ENCODE results near the gene CDK5RAP1.

The CDK5RAP1 gene

GRCh38 chr20:33317424-33318095 lies 83.8 kb downstream of the CDK5RAP1 start:
- H3K4me3 ChIP-seq (ENCODE audit: low read length), result no peak overlapping the region
- no peak for TF ChIP-seq ZNF274 (IDR thresholded peaks at IDR 0.05; ENCODE audit: low read depth, low read length)

GRCh38 chr20:33316958-33317357 lies 84.4 kb downstream of the CDK5RAP1 start:
- no peak overlapping the region for H3K4me3 ChIP-seq (ENCODE audit: low read length)
- no peak for TF ChIP-seq ZNF274 (IDR thresholded peaks at IDR 0.05; ENCODE audit: low read depth, low read length)

DNA sequence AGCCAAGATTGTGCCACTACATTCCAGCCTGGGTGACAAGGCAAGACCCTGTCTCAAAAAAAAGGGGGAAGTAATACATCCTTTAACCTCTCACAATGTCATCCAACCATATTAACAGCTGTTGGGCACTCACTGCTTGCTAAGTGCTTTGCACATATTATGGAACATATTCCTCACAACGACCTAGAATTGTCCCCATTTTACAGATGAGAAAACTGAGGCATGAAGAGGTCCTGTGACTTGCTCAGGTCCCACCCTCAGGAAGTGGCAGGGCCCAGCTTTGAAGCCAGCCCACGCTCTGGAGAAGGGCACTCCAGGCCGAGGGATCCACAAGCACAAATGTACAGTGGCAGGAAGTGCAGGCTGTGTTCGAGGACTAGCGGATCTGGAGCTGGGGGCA lies 85.0 kb downstream of the CDK5RAP1 start:
- no peak for TF ChIP-seq ZNF274 (IDR thresholded peaks at IDR 0.05; ENCODE audit: low read depth, low read length)
- H3K4me3 ChIP-seq (ENCODE audit: low read length), result no peak overlapping the region

DNA sequence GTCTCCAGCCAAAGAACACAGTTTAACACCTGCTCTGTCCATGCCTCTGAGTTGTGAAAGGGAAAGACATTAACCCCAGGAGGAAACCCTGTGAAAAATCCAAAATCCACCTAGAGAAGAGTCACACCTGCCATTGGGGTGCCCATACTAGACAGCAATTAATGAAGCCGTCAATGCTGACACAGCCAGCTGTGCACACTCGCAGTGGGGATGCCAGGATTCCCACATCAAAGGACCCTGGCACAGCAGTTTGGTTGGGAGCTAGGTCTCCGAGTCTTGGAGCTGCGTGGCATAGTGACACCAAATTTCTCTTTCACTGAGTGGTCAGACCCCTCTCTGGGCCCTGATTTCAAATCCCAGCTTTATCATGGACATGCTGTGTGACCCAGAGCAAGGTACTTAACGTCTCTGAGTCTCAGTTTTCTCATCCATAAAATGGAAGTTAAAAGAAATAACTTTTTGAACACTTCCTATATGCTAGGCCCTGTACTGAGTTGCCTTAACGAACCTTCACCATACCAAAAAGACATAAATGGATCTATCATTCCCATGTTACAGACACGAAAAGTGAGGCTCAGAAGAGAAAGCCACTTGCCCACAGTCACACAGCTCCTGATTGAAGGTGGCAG lies 87.5 kb downstream of the CDK5RAP1 start:
- H3K4me3 ChIP-seq (ENCODE audit: low read length), result no peak overlapping the region
- no peak for TF ChIP-seq ZNF274 (IDR thresholded peaks at IDR 0.05; ENCODE audit: low read depth, low read length)

GRCh38 chr20:33312583-33312982 lies 88.7 kb downstream of the CDK5RAP1 start:
- TF ChIP-seq ZNF274 (IDR thresholded peaks at IDR 0.05; ENCODE audit: low read depth, low read length), result no peak
- no peak overlapping the region for H3K4me3 ChIP-seq (ENCODE audit: low read length)

DNA sequence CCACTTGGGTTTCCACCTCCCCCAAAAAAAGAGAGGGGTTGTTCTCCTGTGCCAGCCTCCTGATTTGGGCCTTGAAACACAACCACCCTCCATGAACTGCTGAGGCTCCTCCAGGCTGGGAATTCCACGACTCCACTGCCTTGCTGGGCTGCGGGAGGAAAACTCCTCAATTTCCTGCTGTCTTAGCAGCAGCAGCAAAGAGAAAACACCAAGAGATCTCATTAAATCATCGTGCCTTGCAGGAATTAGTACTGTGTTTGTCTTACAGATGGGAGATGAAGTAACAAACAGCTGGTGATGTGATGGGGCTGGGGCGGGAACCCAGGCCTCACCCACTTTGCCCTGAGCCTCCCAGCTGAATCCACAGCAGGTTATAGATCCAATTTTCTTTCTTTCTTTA lies 89.3 kb downstream of the CDK5RAP1 start:
- no peak for TF ChIP-seq ZNF274 (IDR thresholded peaks at IDR 0.05; ENCODE audit: low read depth, low read length)
- H3K4me3 ChIP-seq (ENCODE audit: low read length), result no peak overlapping the region

GRCh38 chr20:33311011-33311410 lies 90.3 kb downstream of the CDK5RAP1 start:
- no peak for TF ChIP-seq ZNF274 (IDR thresholded peaks at IDR 0.05; ENCODE audit: low read depth, low read length)
- no peak overlapping the region for H3K4me3 ChIP-seq (ENCODE audit: low read length)

DNA sequence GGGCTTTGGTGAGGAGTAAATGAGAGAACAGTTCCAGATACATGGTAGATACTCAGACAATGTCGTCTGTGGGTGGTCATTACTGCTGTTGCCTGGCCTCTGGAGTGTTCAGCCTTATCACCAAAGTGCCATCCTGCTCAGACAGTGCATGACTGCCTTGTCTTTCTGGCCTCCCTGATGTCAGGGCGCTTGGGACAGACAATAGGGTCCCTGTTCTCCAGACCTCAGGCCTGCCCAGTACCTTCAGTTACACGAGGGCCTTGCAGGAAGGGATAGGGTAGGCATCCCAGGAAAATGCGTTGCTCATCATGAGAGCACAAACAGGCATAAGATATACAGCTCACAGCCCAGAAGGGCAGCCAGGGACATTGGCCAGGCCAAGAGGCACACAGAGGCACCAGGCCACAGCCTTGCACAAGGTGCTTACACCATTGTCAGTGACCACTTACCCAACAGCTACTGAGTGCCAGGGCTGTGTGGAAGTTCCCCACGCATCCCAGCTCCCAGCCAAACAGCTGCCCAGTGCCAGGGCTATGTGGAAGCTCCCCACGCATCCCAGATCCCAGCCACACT lies 90.9 kb downstream of the CDK5RAP1 start:
- H3K4me3 ChIP-seq (ENCODE audit: low read length), result no peak overlapping the region
- no peak for TF ChIP-seq ZNF274 (IDR thresholded peaks at IDR 0.05; ENCODE audit: low read depth, low read length)

- no peak overlapping the region for H3K4me3 ChIP-seq (ENCODE audit: low read length)
- no peak for TF ChIP-seq ZNF274 (IDR thresholded peaks at IDR 0.05; ENCODE audit: low read depth, low read length)
Measured at GRCh38 chr20:33309631-33310030, 91.7 kb downstream of the CDK5RAP1 start.
